HCT116 (cell line): Measurements from ENCODE around the gene TBX20. TPM values are rescaled to one million over a fixed set of nuclear protein-coding genes. Genes with fewer than 3 reads are reported as not detected.

Experiments
- ATAC-seq: fragments of 200-7000 bp; cut with Tn5 transposase; 2 replicates; pipeline ENCODE4 v1.9.1; 2020; ENCODE audit warnings: mild to moderate bottlenecking, moderate library complexity
- BruUV-seq: library from RNA; stranded (reverse); fragments of 400-500 nt; replicated peaks from 2 replicates; lab custom pipeline; 2021; lab: Mats Ljungman, UMichigan
- CTCF ChIA-PET: fragments of 300-600 bp; sonication (Branson Sonifier 250); formaldehyde crosslinking; loops from one replicate; lab custom pipeline; 2021; ENCODE audit warnings: antibody characterized with exemption; lab: Charles Lee
- POLR2A ChIA-PET: fragments of 300-600, 350-600 bp; sonication (Branson Sonifier 250); formaldehyde crosslinking; loops from one replicate; lab custom pipeline; 2021; ENCODE audit warnings: antibody characterized with exemption; lab: Charles Lee
- RAD21 ChIA-PET, 2 experiments: fragments of 300-600 bp; sonication (Branson Sonifier 250); formaldehyde crosslinking; loops; one replicate each; lab custom pipeline; 2023; ENCODE audit warnings: low total read pairs in 2 of 2; ENCODE audit not compliant: uncharacterized antibody in 2 of 2, unreplicated experiment in 2 of 2, low non-redundant PET in 1 of 2; lab: Charles Lee
- DNase-seq: peaks from one replicate; pipeline ENCODE4 v3.0.0-alpha.2; 2010; ENCODE audit warnings: low read depth, low spot score
- H2AFZ ChIP-seq: fragments of 200-600 bp; shearing (Covaris generic), sonication (generic); 2 replicates; pipeline ENCODE4 v1.6.1; 2017; ENCODE audit warnings: low read depth, mixed run types, mixed read lengths, antibody characterized with exemption, low read length; ENCODE audit not compliant: poor library complexity, severe bottlenecking
- H3K27ac ChIP-seq: 2 replicates; pipeline ENCODE4 v1.5.1; 2012; ENCODE audit warnings: low read depth, low read length
- H3K27me3 ChIP-seq: fragments of 200-600 bp; sonication (generic); 2 replicates; pipeline ENCODE4 v1.6.1; 2016; ENCODE audit warnings: mixed run types, low read length, mixed read lengths; ENCODE audit not compliant: insufficient read depth
- H3K36me3 ChIP-seq, 2 experiments: fragments of 200-500 bp in 1 of 2; fragments of 200-600 bp in 1 of 2; sonication (Bioruptor generic) in 1 of 2; sonication (generic) in 1 of 2; 2 replicates each; pipeline versions ENCODE4 v1.5.1 to v1.6.1; 2014 to 2016; ENCODE audit warnings: low read length in 2 of 2, inconsistent platforms in 1 of 2, mixed read lengths in 1 of 2, mixed run types in 1 of 2; ENCODE audit not compliant: insufficient read depth in 2 of 2, control insufficient read depth in 1 of 2
- H3K4me1 ChIP-seq, 2 experiments: fragments of 200-600 bp in 1 of 2; sonication (generic) in 1 of 2; 2 replicates each; pipeline versions ENCODE4 v1.5.1 to v1.6.1; 2012 to 2017; ENCODE audit warnings: low read length in 2 of 2, inconsistent platforms in 1 of 2, mild to moderate bottlenecking in 1 of 2, mixed read lengths in 1 of 2, mixed run types in 1 of 2, moderate library complexity in 1 of 2; ENCODE audit not compliant: insufficient read depth in 2 of 2, control insufficient read depth in 1 of 2
- H3K4me2 ChIP-seq: fragments of 200-600 bp; sonication (generic); 2 replicates; pipeline ENCODE4 v1.6.1; 2017; ENCODE audit warnings: mixed run types, low read length, mixed read lengths
- H3K4me3 ChIP-seq, 2 experiments: fragments of 200-600 bp in 1 of 2; sonication (generic) in 1 of 2; replicated peaks in 1 of 2; 2 replicates each; pipeline ENCODE4 v1.5.1; 2011 to 2016; ENCODE audit warnings: low read length in 2 of 2, control low read depth in 1 of 2, low read depth in 1 of 2, mild to moderate bottlenecking in 1 of 2, mixed read lengths in 1 of 2, mixed run types in 1 of 2
- H3K79me2 ChIP-seq: fragments of 200-600 bp; sonication (generic); 2 replicates; pipeline ENCODE4 v1.6.1; 2017; ENCODE audit warnings: mild to moderate bottlenecking, mixed run types, low read length, moderate library complexity, mixed read lengths; ENCODE audit not compliant: insufficient read depth
- H3K9ac ChIP-seq: fragments of 200-600 bp; sonication (generic); 2 replicates; pipeline ENCODE4 v1.6.1; 2016; ENCODE audit warnings: low read length, mixed read lengths
- H3K9me2 ChIP-seq: fragments of 200-600 bp; sonication (generic), shearing (Covaris generic); 2 replicates; pipeline ENCODE4 v1.6.1; 2017; ENCODE audit warnings: mixed run types, mild to moderate bottlenecking, moderate library complexity; ENCODE audit not compliant: insufficient read depth
- H3K9me3 ChIP-seq, 2 experiments: fragments of 200-500 bp in 1 of 2; fragments of 200-600 bp in 1 of 2; sonication (Bioruptor generic) in 1 of 2; sonication (generic) in 1 of 2; 2 replicates each; pipeline ENCODE4 v1.6.1; 2014 to 2017; ENCODE audit warnings: low read length in 2 of 2, mixed read lengths in 2 of 2, inconsistent platforms in 1 of 2, low read depth in 1 of 2, mild to moderate bottlenecking in 1 of 2, mixed run types in 1 of 2, moderate library complexity in 1 of 2; ENCODE audit not compliant: control insufficient read depth in 1 of 2, insufficient read depth in 1 of 2
- H4K20me1 ChIP-seq: fragments of 200-600 bp; sonication (generic), shearing (Covaris generic); 2 replicates; pipeline ENCODE4 v1.6.1; 2017; ENCODE audit warnings: mixed run types, mild to moderate bottlenecking, moderate library complexity; ENCODE audit not compliant: insufficient read depth
- CBX3 ChIP-seq: IDR thresholded peaks from 2 replicates; pipeline ENCODE4 v1.6.1; 2012; ENCODE audit warnings: low read depth
- CEBPB ChIP-seq: IDR thresholded peaks from 2 replicates; pipeline ENCODE4 v1.6.1; 2012; ENCODE audit warnings: low read depth
- EZH2 ChIP-seq: fragments of 200-600 bp; sonication (generic); IDR thresholded peaks from 2 replicates; pipeline ENCODE4 v1.6.1; 2017; ENCODE audit warnings: antibody characterized with exemption, mixed run types
- EZH2phosphoT487 ChIP-seq: fragments of 200-600 bp; IDR thresholded peaks from 2 replicates; pipeline ENCODE4 v1.6.1; 2018; ENCODE audit warnings: antibody characterized with exemption, borderline replicate concordance
- FOSL1 ChIP-seq: IDR thresholded peaks from 2 replicates; pipeline ENCODE4 v1.6.1; 2012; ENCODE audit warnings: low read depth
- JUND ChIP-seq: IDR thresholded peaks from 2 replicates; pipeline ENCODE4 v1.6.1; 2012
- POLR2A ChIP-seq: IDR thresholded peaks from 2 replicates; pipeline ENCODE4 v1.7.0; 2011; ENCODE audit warnings: borderline replicate concordance; ENCODE audit not compliant: insufficient read depth, insufficient read length; ENCODE audit errors: extremely low read depth
- POLR2AphosphoS5 ChIP-seq: IDR thresholded peaks from 2 replicates; pipeline ENCODE4 v1.6.1; 2011; ENCODE audit warnings: mild to moderate bottlenecking, low read depth, low read length, moderate library complexity
- RAD21 ChIP-seq: IDR thresholded peaks from 2 replicates; pipeline ENCODE4 v1.6.1; 2012; ENCODE audit warnings: low read depth, mild to moderate bottlenecking
- SIN3A ChIP-seq: IDR thresholded peaks from 2 replicates; pipeline ENCODE4 v1.6.1; 2012; ENCODE audit warnings: low read depth
- SP1 ChIP-seq: IDR thresholded peaks from 2 replicates; pipeline ENCODE4 v1.6.1; 2012; ENCODE audit warnings: low read depth
- SRF ChIP-seq: IDR thresholded peaks from 2 replicates; pipeline ENCODE4 v1.6.1; 2012; ENCODE audit warnings: low read depth
- YY1 ChIP-seq: IDR thresholded peaks from 2 replicates; pipeline ENCODE4 v1.6.1; 2011; ENCODE audit warnings: low read length, low read depth, moderate library complexity, mild to moderate bottlenecking; ENCODE audit not compliant: insufficient replicate concordance; ENCODE audit errors: extremely low read depth
- ZFX ChIP-seq: fragments of 450-650 bp; IDR thresholded peaks from 2 replicates; pipeline ENCODE4 v1.6.1; 2017
- ZNF274 ChIP-seq: fragments of 200-500 bp; sonication (Bioruptor generic); IDR thresholded peaks from 2 replicates; pipeline ENCODE4 v1.6.1; 2014; ENCODE audit warnings: mild to moderate bottlenecking, low read depth, low read length, inconsistent platforms
- intact Hi-C: fragments of 100-400 bp; cut with micrococcal nuclease; formaldehyde crosslinking; loops from 2 replicates; pipeline ENCODE4 v1.10.0; 2022
- total RNA-seq: library from RNA; stranded (reverse); gene quantifications from one replicate; pipeline ENCODE4 v1.2.1, GENCODE V29; 2021; ENCODE audit not compliant: unreplicated experiment
- TF ChIP-seq, protein P1 (sequence below): IDR thresholded peaks from 2 replicates; pipeline ENCODE4 v1.6.1; 2011; ENCODE audit warnings: mild to moderate bottlenecking, low read length, moderate library complexity; ENCODE audit not compliant: insufficient replicate concordance; ENCODE audit errors: extremely low read depth
- TF ChIP-seq, protein P2 (sequence below): IDR thresholded peaks from 2 replicates; pipeline ENCODE4 v1.6.1; 2012
- TF ChIP-seq, protein P3 (sequence below): IDR thresholded peaks from 2 replicates; pipeline ENCODE4 v1.6.1; 2012

Gene TBX20
- total RNA-seq, 1 experiment from 2014 or later: not detected

DNA sequence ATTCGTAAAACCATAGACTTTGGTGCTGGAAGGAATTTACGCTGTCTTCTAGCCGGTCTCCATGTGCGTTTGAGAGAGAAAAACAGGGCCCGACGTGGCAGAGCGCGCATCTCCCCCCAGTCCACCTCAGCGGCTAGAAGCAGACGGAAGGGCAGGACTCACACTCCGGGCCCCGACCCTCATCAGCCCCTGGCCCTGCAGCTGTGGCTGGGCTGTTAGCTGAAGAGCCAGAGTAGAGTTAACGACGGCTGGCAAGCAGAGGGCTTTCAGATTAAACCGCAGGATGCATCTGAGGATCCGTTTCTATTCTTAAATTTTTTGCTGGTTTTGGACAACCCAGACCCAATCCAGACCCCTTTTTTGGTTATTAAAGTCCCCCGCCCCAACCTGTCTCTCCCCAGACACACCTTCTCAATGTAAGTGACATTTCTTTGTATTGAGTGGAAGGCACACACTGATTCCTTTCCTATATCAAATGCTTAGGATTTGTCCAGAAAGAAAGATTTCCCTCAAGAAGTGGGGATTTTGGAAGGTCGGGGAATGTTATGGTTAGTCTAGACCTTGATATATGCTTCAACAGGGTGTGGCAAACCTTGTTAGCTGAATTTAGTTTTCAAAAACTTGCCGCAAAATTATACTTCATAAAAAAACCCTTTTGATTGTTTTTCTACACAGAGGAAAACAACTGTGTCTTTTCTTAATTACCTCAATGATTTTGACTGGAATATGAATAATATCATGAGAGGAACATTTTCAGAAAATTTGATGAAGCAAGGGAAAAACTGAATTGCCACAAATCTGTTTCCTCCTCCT is 1.7 kb upstream of the TBX20 start:
- Histone ChIP-seq H3K27me3 (peaks cover 22% of the 10 kb centered on the region), H4K20me1 (no peaks in the 10 kb centered on the region), H2AFZ (no peak overlapping the region), H3K9ac (no peak overlapping the region), H3K4me1 (no peaks in the 10 kb centered on the region), H3K27ac (no peak overlapping the region), H3K4me2 (no peak overlapping the region), H3K9me2 (no peaks in the 10 kb centered on the region), H3K4me3 (no peak overlapping the region), H3K9me3 (no peaks in the 10 kb centered on the region), H3K79me2 (no peaks in the 10 kb centered on the region), H3K36me3 (no peaks in the 10 kb centered on the region)
- no peak for ATAC-seq
- BruUV-seq: no TSS peak
- intact Hi-C loops: no loop called here
- no peak for TF ChIP-seq ZFX
- no peak for TF ChIP-seq RAD21
- no peak for TF ChIP-seq CBX3
- TF ChIP-seq CEBPB: no peak
- ChIA-PET RAD21 (no interaction called here), POLR2A (no interaction called here), CTCF (no interaction called here)
- DNase-seq: no peak

DNA sequence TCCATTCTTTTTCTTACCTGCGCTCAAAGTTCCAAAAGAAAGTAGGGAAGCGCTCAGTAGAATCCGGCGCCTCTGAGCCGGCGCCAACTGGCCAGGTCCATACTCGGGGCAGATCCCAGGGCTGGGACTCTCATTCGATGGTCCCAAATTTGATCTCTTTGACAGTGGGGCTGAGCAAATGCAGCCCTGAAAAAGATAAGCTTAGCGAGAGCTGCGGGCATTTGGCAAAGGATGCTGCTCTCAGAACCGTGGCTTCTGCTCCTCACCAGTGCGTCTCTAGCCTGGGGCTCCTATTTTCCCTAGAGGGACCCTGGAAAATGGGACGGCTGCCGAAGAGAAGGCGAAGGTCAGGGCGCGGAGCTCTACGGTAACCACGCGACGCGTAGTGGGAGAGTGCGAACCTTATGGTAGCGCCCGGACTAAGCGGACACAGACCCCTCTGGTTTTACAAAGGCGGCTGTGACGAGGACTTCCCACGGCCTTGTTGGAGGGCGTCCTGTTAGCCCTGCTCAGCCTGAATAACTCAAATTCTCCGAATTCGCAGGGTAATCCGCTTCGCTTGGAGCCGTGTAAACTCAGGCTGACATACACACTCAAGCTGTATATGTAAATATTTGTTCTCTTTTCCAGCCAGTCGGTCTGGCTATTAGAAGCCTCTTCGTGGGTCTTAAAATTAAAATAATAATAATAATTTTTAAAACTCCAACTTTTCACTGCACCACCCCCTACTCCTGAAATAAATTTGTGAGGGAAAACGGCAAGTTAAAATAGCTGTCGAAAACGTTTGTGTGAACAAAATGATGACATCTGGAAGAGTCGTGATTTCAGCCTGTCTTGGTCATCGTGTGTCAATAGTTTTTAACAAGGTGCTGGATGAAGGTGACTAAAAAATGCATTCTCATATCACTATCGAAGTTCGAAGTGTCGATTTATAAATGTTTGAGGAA is 869 bp upstream of the TBX20 start:
- RAD21 ChIA-PET: no interaction called here
- Histone ChIP-seq H3K9ac (no peak overlapping the region), H3K79me2 (no peaks in the 10 kb centered on the region), H2AFZ (no peak overlapping the region), H3K27me3 (peaks cover 31% of the 10 kb centered on the region), H4K20me1 (no peaks in the 10 kb centered on the region), H3K36me3 (no peaks in the 10 kb centered on the region), H3K4me3 (no peak overlapping the region), H3K9me2 (no peaks in the 10 kb centered on the region), H3K4me1 (no peaks in the 10 kb centered on the region), H3K27ac (no peak overlapping the region), H3K4me2 (no peak overlapping the region), H3K9me3 (no peaks in the 10 kb centered on the region)
- CTCF ChIA-PET: no interaction called here
- no TSS peak for BruUV-seq
- POLR2A ChIA-PET: no interaction called here
- no peak for DNase-seq
- no peak for ATAC-seq
- intact Hi-C loops: no loop called here
- TF ChIP-seq JUND (no peak), ZNF274 (no peak), POLR2A (no peak), CBX3 (no peak), FOSL1 (no peak), YY1 (no peak), EZH2phosphoT487 (no peak), SRF (no peak), SIN3A (no peak), EZH2 (no peak), ZFX (no peak), SP1 (no peak), POLR2AphosphoS5 (no peak)
- TF ChIP-seq, protein P1, sequence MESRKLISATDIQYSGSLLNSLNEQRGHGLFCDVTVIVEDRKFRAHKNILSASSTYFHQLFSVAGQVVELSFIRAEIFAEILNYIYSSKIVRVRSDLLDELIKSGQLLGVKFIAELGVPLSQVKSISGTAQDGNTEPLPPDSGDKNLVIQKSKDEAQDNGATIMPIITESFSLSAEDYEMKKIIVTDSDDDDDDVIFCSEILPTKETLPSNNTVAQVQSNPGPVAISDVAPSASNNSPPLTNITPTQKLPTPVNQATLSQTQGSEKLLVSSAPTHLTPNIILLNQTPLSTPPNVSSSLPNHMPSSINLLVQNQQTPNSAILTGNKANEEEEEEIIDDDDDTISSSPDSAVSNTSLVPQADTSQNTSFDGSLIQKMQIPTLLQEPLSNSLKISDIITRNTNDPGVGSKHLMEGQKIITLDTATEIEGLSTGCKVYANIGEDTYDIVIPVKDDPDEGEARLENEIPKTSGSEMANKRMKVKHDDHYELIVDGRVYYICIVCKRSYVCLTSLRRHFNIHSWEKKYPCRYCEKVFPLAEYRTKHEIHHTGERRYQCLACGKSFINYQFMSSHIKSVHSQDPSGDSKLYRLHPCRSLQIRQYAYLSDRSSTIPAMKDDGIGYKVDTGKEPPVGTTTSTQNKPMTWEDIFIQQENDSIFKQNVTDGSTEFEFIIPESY: no peak
- TF ChIP-seq, protein P2, sequence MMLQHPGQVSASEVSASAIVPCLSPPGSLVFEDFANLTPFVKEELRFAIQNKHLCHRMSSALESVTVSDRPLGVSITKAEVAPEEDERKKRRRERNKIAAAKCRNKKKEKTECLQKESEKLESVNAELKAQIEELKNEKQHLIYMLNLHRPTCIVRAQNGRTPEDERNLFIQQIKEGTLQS: no peak
- TF ChIP-seq, protein P3, sequence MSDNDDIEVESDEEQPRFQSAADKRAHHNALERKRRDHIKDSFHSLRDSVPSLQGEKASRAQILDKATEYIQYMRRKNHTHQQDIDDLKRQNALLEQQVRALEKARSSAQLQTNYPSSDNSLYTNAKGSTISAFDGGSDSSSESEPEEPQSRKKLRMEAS: no peak
